Nephron progenitor cell (in vitro differentiated cells): Measurements from ENCODE around the gene LMX1B.

Experiments
- DNase-seq: peaks from one replicate; pipeline ENCODE4 v3.0.0; 2021
- H3K27ac Mint-ChIP-seq: 2 replicates; pipeline ENCODE4 v1.8.0; 2021; ENCODE audit warnings: mild to moderate bottlenecking, moderate library complexity, mixed read lengths
- H3K27me3 Mint-ChIP-seq: 2 replicates; pipeline ENCODE4 v1.8.0; 2021; ENCODE audit warnings: mild to moderate bottlenecking, low read depth, mixed read lengths; ENCODE audit not compliant: poor library complexity
- H3K36me3 Mint-ChIP-seq: 2 replicates; pipeline ENCODE4 v1.8.0; 2021; ENCODE audit warnings: low read depth, mixed read lengths
- H3K4me1 Mint-ChIP-seq: 2 replicates; pipeline ENCODE4 v1.8.0; 2021; ENCODE audit warnings: mixed read lengths
- H3K4me3 Mint-ChIP-seq: 2 replicates; pipeline ENCODE4 v1.8.0; 2021; ENCODE audit warnings: mild to moderate bottlenecking, moderate library complexity, mixed read lengths
- H3K9me3 Mint-ChIP-seq: 2 replicates; pipeline ENCODE4 v1.8.0; 2021; ENCODE audit warnings: mild to moderate bottlenecking, moderate library complexity, mixed read lengths
- TF ChIP-seq, protein P1 (sequence below): fragments of 200-600 bp; sonication (generic); IDR thresholded peaks from 2 replicates; pipeline ENCODE4 v1.5.0; 2021; ENCODE audit warnings: antibody characterized with exemption

Gene LMX1B

DNA sequence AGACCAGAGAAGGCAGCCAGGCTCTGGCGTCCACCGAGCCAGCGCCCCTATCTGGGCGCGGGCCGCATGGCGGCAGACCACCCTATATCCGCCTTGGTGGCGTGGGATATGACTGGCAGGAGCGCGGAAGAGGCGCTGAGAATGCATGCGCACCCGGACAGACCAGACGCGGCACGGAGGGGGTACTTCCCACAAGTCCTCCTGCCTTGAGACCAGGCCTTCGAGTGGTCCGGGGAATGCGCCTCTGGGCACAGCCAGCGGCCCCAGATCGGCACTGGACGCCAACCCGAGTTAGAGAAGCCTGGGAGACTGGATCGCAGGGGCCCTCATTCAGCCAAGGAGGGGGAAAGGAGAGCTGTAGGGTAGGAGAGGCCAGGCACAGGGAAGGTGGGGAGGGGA lies 2.5 kb upstream of the LMX1B start:
- H3K4me3 Mint-ChIP-seq = peak overlapping the region; percentile 78
- peaks cover 94% of the 10 kb centered on the region for H3K27me3 Mint-ChIP-seq
- H3K27ac Mint-ChIP-seq = no peak overlapping the region
- peaks cover 37% of the 10 kb centered on the region for H3K4me1 Mint-ChIP-seq
- no peaks in the 10 kb centered on the region for H3K36me3 Mint-ChIP-seq
- H3K9me3 Mint-ChIP-seq = no peaks in the 10 kb centered on the region
- peak; percentile 42 for DNase-seq
- TF ChIP-seq, protein P1, sequence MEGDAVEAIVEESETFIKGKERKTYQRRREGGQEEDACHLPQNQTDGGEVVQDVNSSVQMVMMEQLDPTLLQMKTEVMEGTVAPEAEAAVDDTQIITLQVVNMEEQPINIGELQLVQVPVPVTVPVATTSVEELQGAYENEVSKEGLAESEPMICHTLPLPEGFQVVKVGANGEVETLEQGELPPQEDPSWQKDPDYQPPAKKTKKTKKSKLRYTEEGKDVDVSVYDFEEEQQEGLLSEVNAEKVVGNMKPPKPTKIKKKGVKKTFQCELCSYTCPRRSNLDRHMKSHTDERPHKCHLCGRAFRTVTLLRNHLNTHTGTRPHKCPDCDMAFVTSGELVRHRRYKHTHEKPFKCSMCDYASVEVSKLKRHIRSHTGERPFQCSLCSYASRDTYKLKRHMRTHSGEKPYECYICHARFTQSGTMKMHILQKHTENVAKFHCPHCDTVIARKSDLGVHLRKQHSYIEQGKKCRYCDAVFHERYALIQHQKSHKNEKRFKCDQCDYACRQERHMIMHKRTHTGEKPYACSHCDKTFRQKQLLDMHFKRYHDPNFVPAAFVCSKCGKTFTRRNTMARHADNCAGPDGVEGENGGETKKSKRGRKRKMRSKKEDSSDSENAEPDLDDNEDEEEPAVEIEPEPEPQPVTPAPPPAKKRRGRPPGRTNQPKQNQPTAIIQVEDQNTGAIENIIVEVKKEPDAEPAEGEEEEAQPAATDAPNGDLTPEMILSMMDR = no peak

DNA sequence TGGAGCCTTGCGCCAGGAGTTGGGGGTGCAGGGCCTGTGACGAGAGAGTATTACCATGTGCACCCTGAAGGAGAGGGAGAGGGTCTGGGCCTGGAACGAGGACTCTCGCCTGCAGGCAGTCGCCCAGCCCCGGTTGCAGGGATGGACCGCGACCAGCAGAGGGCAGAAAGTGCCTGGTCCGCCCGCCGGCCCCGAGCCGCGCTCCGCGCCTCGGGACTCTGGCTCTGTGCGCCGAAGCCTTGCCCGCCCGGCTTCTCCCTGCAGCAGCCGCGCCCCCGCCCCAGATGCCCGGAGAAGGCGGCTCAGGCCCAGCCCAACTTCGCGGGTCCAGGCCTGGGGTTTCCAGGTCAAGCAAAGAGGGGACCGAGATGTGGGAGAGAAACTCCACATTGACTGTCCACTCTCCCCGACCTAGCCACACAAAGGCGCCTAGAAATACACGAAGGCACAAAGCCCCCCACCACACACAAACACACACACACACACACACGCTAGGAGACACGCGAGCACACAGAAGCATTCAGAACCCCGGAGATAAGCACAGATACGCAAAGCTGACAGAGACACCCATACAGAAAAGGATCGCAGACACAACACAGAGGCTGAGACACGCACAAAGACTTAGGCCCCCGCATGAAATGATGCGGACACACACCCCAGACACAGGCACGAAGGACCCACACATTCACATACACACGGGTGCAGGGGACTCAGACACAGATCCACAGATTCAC lies 2.0 kb upstream of the LMX1B start:
- H3K27ac Mint-ChIP-seq = no peak overlapping the region

DNA sequence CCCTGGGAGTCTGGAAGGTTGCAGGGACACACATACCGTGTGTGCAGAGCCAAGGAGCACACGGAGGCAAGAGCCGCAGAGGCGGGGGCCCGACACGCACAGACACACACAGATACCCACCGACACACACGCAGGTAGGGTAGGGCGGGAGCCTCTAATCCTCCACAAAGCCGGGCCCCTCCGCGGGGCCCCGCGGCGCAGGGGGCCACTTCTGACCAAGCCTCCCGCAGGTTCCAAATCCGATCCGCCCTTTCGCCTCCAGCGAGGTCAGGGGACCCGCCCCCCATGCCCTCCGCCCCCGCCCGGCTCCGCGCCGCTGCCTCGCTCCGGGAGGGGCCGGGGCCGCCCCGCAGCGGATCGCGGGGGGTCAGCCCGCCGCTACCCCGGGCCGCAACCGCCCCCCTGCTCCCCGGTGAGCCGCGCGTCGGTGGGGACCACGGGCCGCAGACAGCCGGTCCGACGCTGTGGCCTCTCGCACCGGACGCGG lies 1.4 kb upstream of the LMX1B start:
- H3K9me3 Mint-ChIP-seq = no peaks in the 10 kb centered on the region
- no peak overlapping the region for H3K27ac Mint-ChIP-seq
- H3K36me3 Mint-ChIP-seq = no peaks in the 10 kb centered on the region
- H3K27me3 Mint-ChIP-seq = peaks cover 94% of the 10 kb centered on the region
- peak; percentile 50 for DNase-seq
- H3K4me1 Mint-ChIP-seq = peaks cover 49% of the 10 kb centered on the region
- TF ChIP-seq, protein P1 = no peak
- peak overlapping the region; percentile 76 for H3K4me3 Mint-ChIP-seq

More for the DNA sequence above, 2.0 kb upstream of the LMX1B start:
- Mint-ChIP-seq H3K36me3 (no peaks in the 10 kb centered on the region), H3K9me3 (no peaks in the 10 kb centered on the region), H3K4me1 (peaks cover 43% of the 10 kb centered on the region), H3K4me3 (peak overlapping the region; percentile 78), H3K27me3 (peaks cover 94% of the 10 kb centered on the region)
- TF ChIP-seq, protein P1 = peak; percentile 82
- peak; percentile 92 for DNase-seq

DNA sequence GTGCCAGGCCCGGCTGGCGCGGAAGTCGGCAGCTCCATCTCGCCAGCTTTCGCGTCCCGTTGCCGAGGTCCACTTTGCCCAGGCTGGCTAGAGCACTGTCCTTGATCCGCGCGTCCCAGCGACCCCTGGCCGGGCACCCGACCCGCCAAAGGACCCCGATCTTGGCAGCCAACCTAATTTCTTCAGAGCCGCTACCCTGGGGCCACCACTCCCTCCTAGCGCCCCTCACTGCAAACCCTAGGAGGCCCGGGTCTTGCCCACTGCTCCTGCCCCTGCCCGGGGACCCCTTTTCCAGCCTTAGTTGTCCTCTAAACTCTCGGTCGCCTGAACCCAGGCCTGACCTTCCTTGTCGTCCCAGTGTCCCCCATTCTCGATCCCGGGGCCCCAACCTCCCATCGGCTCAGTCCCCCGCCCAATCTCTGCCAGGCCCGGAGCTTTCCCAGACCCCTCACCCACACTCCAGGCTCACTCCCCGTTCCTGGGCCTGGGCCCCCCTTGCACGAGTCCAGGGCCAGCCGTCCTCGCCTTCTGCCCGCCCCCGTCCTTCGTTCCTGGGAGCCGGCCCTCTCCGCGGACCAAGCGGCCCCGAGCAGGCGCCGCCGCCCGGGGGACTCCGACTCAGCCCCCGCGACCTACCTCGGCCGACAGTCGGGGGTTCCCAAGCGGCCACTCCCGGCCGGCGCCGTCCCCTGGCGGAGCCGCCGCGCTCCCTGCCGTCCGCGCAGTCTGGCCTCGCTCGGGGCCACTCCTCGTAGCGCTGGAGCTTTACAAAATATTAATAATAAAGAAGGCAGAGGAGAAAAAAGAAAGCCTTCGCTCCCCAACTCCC lies 701 bp upstream of the LMX1B start:
- TF ChIP-seq, protein P1 = no peak
- Mint-ChIP-seq H3K27ac (no peak overlapping the region), H3K4me3 (peak overlapping the region; percentile 84), H3K4me1 (peaks cover 55% of the 10 kb centered on the region), H3K9me3 (no peaks in the 10 kb centered on the region), H3K36me3 (no peaks in the 10 kb centered on the region), H3K27me3 (peaks cover 94% of the 10 kb centered on the region)
- peak; percentile 59 for DNase-seq

DNA sequence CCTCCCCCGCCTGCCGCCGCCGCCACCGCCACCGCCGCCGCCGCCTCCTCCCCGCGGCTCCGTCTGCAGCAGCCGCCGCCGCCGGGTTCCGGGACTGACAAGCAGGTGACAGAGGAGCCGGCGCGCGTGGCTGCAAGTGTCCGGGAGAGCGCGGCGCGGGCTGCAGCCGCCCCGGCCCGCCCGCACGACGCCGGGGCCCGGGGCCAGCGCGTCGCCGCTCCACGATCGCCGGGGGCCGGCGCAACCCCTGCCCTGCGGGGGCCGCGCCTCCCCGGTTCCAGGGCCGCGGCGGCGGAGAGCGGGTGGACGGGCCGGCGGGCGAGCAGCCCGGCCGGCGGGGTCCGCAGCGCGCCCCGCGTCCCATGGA lies 343 bp downstream of the LMX1B start:
- H3K27me3 Mint-ChIP-seq = peaks cover 93% of the 10 kb centered on the region
- TF ChIP-seq, protein P1 = no peak
- no peaks in the 10 kb centered on the region for H3K9me3 Mint-ChIP-seq
- H3K27ac Mint-ChIP-seq = no peak overlapping the region
- peak overlapping the region; percentile 84 for H3K4me3 Mint-ChIP-seq
- no peaks in the 10 kb centered on the region for H3K36me3 Mint-ChIP-seq
- peak; percentile 72 for DNase-seq
- H3K4me1 Mint-ChIP-seq = peaks cover 64% of the 10 kb centered on the region
